SKM-1 treated with dmso at 0.1 percent for 144 hours (cell line): ENCODE results near the gene CNTN4.
"Not testable (repeated sequence)": the region's sequence is repeated elsewhere in the genome, so short reads cannot be mapped to it uniquely, and the experiment has no call there.

Source experiments
- DNase-seq: peaks from one replicate; lab custom pipeline; 2025; ENCODE audit not compliant: unreplicated experiment; lab: John Stamatoyannopoulos, UW

CNTN4 gene

DNA sequence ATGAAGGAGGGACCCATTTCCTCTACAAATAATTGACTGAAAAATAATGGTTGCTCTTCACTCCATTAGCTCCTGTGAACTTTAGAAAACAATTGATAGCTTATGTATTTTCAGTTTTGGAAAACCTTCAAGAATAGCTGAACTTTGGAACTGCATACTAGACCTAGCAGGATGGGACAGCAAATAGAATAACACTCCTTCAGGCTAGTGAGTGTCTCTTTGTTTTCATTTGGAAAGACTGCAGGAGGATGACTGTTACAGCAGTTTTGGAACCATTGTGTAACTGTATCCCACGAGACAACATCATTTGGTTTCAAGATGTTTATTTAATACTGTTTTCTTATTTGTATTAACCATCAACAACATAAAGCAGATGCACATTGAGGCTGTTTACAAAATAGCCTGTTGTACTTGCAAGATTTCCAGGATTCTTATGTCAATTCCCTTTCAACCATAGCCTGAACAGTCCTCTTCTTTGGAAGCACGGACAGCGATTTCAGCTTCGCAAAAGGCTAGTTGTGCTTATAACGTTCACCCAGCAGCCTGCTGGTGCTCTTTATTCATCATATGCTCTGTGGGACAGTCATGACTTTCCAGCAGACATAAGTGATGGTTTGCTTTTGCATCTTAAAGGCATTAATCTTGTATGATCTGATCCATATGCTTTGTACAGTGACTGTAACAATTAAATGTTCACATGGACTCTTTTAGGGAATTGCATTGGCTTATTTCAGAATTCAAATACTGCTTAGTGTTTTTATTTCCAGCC, 676.0 kb downstream of the CNTN4 start:
- no peak for DNase-seq

DNA sequence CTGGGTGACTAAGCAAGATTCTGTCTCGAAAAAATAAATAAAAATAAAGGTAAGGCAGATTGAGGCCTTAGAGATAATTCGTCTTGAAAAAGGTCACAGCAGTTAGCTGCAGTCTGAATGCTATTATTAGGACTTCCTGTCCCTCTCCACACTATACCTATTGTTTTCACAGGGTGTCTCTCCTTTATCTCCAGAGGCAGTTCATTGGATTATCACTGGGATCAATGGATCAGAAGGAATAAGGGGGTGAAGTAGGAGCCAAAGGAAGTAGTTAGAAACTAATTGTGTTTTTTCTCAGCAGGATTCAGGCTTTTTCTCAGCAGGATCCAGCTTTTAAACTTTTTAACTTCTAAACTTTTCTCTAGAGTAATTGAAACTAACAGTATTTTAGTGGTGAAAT, 684.6 kb downstream of the CNTN4 start:
- no peak for DNase-seq

- no peak for DNase-seq
Measured at GRCh38 chr3:2784627-2785026, 686.0 kb downstream of the CNTN4 start.

- DNase-seq, result no peak
Measured at GRCh38 chr3:2790266-2790815, 691.7 kb downstream of the CNTN4 start.

GRCh38 chr3:2792432-2792831, 693.8 kb downstream of the CNTN4 start:
- DNase-seq, result no peak

- DNase-seq, result no peak
Measured at GRCh38 chr3:2793987-2794386, 695.3 kb downstream of the CNTN4 start.

GRCh38 chr3:2802429-2802828, 703.8 kb downstream of the CNTN4 start:
- DNase-seq, result no peak

DNA sequence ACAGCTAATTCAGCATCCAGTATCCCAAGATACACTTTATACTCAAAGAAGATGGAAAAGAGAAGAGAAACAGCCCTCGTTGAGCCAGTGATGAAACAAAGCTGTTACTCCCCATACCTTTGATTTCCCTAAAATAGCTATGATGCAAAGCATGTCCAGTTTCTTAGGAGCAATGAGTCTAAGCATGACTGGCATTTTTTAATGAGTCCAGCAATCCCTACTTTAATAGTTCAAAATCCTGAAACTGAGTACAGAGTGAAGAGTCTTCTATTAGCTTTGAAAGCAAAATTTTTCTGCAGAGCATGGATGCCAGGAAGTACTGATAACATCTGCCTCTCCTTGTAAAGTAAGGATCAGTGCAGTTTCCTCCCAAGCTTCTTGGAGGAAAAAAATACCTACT, 708.8 kb downstream of the CNTN4 start:
- no peak for DNase-seq

- no peak for DNase-seq
Measured at GRCh38 chr3:2810723-2811122, 712.1 kb downstream of the CNTN4 start.

- DNase-seq, result no peak
Measured at GRCh38 chr3:2819571-2819970, 720.9 kb downstream of the CNTN4 start.

DNA sequence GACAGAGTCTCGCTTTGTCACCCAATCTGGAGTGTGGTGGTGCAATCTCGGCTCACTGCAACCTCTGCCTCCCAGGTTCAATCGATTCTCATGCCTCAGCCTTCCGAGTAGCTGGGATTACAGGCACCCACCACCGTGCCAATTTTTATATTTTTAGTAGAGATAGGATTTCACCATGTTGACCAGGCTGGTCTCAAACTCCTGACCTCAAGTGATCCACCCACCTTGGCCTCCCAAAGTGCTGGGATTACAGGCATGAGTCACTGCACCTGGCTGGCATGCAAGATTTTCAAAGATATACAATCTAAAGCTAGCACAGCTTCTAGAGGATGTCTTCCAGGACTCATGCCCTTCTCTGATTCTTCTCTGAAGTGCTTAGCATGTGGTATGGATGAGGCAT, 722.3 kb downstream of the CNTN4 start:
- not testable (repeated sequence) for DNase-seq

GRCh38 chr3:2822611-2823010, 723.9 kb downstream of the CNTN4 start:
- no peak for DNase-seq

DNA sequence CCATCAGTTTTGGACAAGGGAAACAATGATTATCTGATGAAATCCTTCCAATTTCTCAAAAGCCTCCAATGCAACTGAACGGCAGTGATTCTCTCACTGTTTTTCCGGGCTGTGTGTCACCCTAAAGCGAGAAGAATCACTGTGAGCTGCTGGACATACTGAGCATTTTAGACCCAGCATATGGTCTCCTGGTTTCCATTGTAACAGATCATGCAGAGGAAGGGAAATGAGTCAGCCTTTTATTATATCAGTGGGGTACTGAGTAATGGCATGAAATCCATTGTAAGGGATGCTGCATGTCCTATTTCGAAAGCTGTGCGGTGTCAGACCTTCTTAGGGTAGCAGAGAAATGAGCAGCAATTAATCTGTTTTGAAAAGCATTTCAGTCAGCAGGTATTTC, 724.4 kb downstream of the CNTN4 start:
- DNase-seq, result no peak

GRCh38 chr3:2823437-2824211, 725.0 kb downstream of the CNTN4 start:
- no peak for DNase-seq

GRCh38 chr3:2826036-2826435, 727.4 kb downstream of the CNTN4 start:
- DNase-seq, result no peak

DNA sequence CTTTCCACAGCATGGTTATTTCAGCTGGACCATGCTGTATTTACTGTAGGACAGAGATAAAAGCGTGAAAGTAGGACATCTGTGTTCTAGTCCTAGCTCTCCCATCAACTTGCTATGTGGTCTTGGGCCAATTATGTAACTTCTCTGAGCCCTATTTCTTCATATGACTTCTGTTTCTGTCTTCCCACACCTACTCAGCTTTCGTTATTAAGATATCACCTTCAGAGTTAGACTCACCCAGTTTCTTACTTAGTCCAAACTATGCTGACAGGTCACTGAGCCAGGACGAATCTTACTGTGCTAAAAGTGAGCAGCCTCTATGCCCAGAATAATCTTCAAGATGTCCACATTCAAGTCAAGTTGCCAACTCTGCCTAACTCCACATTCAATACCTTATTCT, 727.8 kb downstream of the CNTN4 start:
- DNase-seq, result no peak

DNA sequence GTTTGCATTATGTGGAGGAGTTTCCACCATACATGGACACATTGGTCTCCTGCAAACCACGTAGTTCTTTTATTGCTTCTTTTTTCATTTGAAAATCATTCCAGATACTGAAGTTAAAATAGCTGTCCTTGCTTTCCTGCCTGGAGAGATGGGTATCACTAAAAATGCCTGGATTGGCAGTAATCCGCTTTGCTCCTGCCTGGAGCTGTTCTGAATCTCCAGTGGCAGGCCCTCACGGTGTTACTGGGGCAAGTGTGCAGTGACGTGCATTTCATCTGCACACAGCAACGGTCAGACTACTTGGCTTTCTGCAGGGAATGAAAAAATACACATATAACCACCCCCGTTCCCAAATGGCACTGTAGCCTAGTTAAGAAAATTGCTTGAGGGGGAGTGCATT, 738.6 kb downstream of the CNTN4 start:
- no peak for DNase-seq

DNA sequence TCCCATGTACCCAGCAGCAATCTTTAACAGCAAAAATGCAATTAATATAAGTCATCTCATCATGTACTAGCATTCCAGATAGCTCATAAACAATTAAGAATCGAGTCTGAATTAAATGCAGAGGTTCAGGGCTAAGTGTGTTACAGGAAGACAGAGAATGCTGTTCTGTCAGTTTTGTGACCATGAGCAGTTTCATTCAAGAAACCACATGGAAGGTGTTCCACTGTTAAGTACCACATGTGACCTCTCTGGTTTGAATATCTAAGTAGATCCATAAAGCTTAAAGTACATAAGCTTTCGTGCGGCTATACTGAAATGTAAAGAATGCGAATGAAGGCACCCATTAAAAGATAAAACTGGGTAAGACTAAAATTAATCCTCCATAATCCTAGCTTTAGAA, 739.2 kb downstream of the CNTN4 start:
- no peak for DNase-seq

DNA sequence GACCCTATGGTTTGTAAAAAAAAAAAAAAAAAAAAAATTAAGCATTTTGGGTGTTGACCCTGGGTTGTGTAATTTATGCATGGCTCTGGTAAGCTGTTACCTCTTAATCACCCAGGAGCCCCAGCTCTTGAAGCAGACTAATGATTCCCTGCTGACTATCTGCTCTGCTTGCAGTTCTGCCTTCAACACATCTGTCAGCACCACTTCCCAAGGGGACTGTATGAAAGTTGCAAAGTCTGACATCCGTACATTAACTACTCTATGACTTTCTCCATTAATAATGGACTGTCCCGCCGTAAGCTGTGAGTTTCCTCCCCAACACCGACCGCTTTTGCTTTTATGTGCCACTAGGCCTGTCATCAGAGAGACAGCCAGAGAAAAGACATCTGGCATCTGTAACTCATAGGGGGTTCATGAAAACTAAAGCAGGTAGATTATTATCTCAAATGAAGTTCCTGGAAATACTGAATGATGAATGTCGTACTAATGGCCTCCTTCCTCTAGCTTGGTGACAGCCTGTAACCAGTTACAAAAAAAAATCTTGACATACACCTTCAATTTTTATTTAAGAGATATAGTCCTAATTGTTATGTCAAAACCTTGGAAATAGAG, 740.0 kb downstream of the CNTN4 start:
- DNase-seq, result no peak

- DNase-seq, result no peak
Measured at GRCh38 chr3:2839876-2840275, 741.2 kb downstream of the CNTN4 start.

GRCh38 chr3:2847062-2847841, 748.6 kb downstream of the CNTN4 start:
- DNase-seq, result no peak
